Spleen (tissue), 7 donors: ENCODE measurements around the gene PLEKHH1.

Experiments used
- CTCF ChIP-seq, 11 experiments: fragments of 200-600 bp in 7 of 11; fragments of 450-650 bp in 4 of 11; sonication (generic) in 4 of 11; IDR thresholded peaks in 8 of 11; conservative IDR thresholded peaks in 3 of 11; 1 replicate in 7 of 11; 2 replicates in 4 of 11; pipeline versions ENCODE4 v1.4.0 to v1.8.0; 2016 to 2021; ENCODE audit warnings: antibody characterized with exemption in 11 of 11, inconsistent platforms in 4 of 11, mild to moderate bottlenecking in 1 of 11
- POLR2A ChIP-seq, 3 donors: fragments of 450-650 bp; IDR thresholded peaks; one replicate each; pipeline ENCODE4 v1.5.1; 2017; ENCODE audit warnings: antibody characterized with exemption in 3 of 3, mild to moderate bottlenecking in 1 of 3
- POLR2AphosphoS5 ChIP-seq, 3 donors: sonication (generic); formaldehyde crosslinking; IDR thresholded peaks; one replicate each; pipeline ENCODE4 v1.5.1; 2017; ENCODE audit warnings: antibody characterized with exemption in 3 of 3
- donor health status: DM: no; HTN: no; CAD: no; lungs with moderate emphysema.
- donor health status: DM: no; HTN: no; CAD: no.
- donor health status: DM: no; HTN: no; CAD: no.

DNA sequence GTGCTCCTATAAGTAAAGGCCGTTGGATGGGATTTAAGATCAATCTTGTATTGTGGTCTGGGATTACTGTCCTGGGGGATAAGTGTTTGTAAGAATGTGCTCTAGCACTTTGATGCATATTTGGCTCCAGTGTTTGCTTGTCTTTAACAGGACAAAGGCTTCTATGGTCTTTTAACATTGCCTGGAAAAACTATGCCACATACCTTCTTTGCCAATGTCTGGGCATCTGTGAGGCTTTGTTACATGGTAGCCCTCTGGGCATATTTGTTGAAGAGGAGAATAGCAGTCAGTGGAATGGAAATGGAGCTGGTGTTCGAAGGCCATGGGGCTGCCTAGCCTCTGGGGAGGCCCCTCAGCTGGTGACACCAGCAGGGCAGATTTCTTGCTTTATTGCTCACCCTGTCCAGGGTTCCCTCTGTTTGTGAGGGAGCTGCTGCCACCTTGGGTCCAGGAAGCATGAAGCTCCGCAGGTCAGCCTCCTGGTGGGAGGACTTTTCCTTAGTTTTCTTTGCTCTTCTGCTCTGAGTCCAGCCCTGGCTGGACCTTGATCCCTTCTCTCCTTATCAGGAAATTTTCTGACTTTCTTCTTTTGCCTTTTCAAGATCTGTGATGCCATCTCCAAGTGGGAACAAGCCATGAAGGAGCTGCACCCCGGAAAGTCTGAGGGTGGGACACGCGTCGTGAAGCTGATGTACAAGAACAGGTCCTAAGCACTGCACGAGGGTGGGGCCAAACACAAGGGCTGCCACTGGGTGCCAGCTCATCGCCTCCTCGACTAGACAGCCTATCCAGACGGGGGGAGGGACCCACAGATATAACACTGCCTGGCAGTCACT lies 47.5 kb downstream of the PLEKHH1 start:
- TF ChIP-seq CTCF (IDR thresholded peaks at IDR 0.05 in 8 of 11, conservative IDR thresholded peaks at IDR 0.05 in 3 of 11), result no peak
- TF ChIP-seq POLR2AphosphoS5 (IDR thresholded peaks at IDR 0.05), result no peak
- no peak for TF ChIP-seq POLR2A (IDR thresholded peaks at IDR 0.05)
